Parathyroid adenoma (tissue), 2 donors: ENCODE data around the gene CXCL12.
A peak's percentile ranks its signal among the peaks of the same experiment; 100 is the strongest.

Experiments
- H2AFZ ChIP-seq: fragments of 300-600 bp; sonication (generic); one replicate; pipeline ENCODE4 v1.7.0; 2017; ENCODE audit warnings: antibody characterized with exemption, mild to moderate bottlenecking
- H3K27ac ChIP-seq: fragments of 300-600 bp; sonication (generic); one replicate; pipeline ENCODE4 v1.7.0; 2017
- H3K27me3 ChIP-seq: fragments of 300-600 bp; sonication (generic); one replicate; pipeline ENCODE4 v1.7.0; 2017; ENCODE audit warnings: low read length; ENCODE audit not compliant: control insufficient read depth, insufficient read depth
- H3K36me3 ChIP-seq: fragments of 300-600 bp; sonication (generic); one replicate; pipeline ENCODE4 v1.7.0; 2017; ENCODE audit warnings: low read length; ENCODE audit not compliant: control insufficient read depth, insufficient read depth
- H3K4me1 ChIP-seq: fragments of 300-600 bp; sonication (generic); one replicate; pipeline ENCODE4 v1.7.0; 2017; ENCODE audit warnings: control low read depth
- H3K4me2 ChIP-seq: fragments of 300-600 bp; sonication (generic); one replicate; pipeline ENCODE4 v1.7.0; 2017; ENCODE audit warnings: low read length
- H3K4me3 ChIP-seq: fragments of 300-600 bp; sonication (generic); one replicate; pipeline ENCODE4 v1.7.0; 2017; ENCODE audit warnings: low read depth, low read length
- H3K79me2 ChIP-seq: fragments of 300-600 bp; sonication (generic); one replicate; pipeline ENCODE4 v1.7.0; 2017; ENCODE audit warnings: control low read depth
- H3K9ac ChIP-seq: fragments of 300-600 bp; sonication (generic); one replicate; pipeline ENCODE4 v1.7.0; 2017; ENCODE audit warnings: mild to moderate bottlenecking
- H3K9me3 ChIP-seq: fragments of 300-600 bp; sonication (generic); one replicate; pipeline ENCODE4 v1.7.0; 2017; ENCODE audit warnings: low read length; ENCODE audit not compliant: control insufficient read depth
- TF ChIP-seq, protein P1 (sequence below): fragments of 300-600 bp; sonication (generic); IDR thresholded peaks from one replicate; pipeline ENCODE4 v1.7.0; 2017; ENCODE audit warnings: antibody characterized with exemption, mild to moderate bottlenecking
- donor health status: primary hyperparathyroidism.

Gene CXCL12

DNA sequence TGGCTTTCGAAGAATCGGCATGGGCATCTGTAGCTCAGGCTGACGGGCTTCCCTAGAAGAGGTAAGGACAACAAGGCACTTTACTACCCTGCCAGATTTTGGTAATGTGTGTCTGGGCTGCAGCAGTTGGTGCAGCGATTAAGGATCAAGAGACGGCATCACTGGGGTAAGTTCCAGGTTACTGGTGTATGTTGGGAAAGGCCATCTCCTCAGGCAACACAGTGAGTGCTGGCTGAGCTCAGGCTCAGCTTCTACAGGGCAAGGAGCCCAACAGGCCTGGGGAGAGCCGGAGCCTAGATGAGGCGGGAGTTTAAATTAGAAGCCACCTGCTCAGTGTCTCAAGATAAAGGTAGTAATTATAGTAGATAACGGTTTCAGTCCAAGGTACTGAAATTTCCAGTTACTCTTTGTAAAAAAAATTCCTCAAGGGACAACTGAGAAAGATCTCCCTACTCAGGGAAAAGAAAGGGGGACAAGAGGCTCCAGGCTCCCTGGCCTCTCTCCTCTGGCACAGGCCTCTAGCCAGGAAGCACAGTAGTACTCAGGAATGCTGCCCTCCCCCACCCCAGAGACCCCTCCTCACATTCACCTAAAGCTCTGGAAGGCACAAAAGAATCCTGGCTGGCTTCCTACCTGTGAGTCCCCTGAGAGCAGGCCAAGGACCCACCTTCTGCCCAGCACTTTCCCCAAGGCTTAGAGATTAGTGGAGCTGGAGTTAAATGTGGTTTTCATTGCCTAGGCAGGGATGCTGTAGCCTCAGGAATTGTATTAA lies 3.9 kb downstream of the CXCL12 start:
- H3K27me3 ChIP-seq: no peaks in the 10 kb centered on the region
- H3K4me3 ChIP-seq: peak overlapping the region; percentile 16
- no peaks in the 10 kb centered on the region for H3K9me3 ChIP-seq
- no peak overlapping the region for H2AFZ ChIP-seq
- H3K36me3 ChIP-seq: no peaks in the 10 kb centered on the region
- TF ChIP-seq, protein P1, sequence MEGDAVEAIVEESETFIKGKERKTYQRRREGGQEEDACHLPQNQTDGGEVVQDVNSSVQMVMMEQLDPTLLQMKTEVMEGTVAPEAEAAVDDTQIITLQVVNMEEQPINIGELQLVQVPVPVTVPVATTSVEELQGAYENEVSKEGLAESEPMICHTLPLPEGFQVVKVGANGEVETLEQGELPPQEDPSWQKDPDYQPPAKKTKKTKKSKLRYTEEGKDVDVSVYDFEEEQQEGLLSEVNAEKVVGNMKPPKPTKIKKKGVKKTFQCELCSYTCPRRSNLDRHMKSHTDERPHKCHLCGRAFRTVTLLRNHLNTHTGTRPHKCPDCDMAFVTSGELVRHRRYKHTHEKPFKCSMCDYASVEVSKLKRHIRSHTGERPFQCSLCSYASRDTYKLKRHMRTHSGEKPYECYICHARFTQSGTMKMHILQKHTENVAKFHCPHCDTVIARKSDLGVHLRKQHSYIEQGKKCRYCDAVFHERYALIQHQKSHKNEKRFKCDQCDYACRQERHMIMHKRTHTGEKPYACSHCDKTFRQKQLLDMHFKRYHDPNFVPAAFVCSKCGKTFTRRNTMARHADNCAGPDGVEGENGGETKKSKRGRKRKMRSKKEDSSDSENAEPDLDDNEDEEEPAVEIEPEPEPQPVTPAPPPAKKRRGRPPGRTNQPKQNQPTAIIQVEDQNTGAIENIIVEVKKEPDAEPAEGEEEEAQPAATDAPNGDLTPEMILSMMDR: no peak
- H3K27ac ChIP-seq: no peak overlapping the region
- peaks cover 11% of the 10 kb centered on the region for H3K4me1 ChIP-seq
- H3K9ac ChIP-seq: no peak overlapping the region
- H3K4me2 ChIP-seq: no peak overlapping the region
- H3K79me2 ChIP-seq: peaks cover 55% of the 10 kb centered on the region

DNA sequence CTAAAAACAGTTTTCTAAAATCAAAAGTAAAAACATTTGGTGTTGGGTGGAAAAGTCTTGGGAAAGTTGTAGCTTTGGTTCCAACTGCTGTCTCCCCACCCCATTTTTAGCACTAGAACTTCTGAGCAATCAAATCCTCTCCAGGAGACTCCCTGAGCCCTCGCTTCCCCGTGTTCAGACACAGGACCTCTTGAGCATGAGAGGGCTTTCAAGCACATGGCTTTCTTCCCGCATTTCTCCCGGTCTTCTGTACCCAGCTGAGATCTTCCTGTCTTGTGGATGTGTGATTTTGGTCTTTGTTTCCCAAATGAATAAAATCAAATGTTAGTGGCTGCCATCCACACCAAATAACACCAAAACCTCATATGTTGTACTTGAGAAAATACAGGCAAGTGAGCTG lies 5.0 kb downstream of the CXCL12 start:
- Histone ChIP-seq H2AFZ (no peak overlapping the region), H3K9me3 (no peaks in the 10 kb centered on the region), H3K36me3 (no peaks in the 10 kb centered on the region), H3K27me3 (no peaks in the 10 kb centered on the region), H3K4me3 (no peak overlapping the region), H3K27ac (no peak overlapping the region), H3K79me2 (peaks cover 46% of the 10 kb centered on the region), H3K9ac (no peak overlapping the region), H3K4me1 (peaks cover 11% of the 10 kb centered on the region), H3K4me2 (no peak overlapping the region)
- TF ChIP-seq, protein P1: no peak

DNA sequence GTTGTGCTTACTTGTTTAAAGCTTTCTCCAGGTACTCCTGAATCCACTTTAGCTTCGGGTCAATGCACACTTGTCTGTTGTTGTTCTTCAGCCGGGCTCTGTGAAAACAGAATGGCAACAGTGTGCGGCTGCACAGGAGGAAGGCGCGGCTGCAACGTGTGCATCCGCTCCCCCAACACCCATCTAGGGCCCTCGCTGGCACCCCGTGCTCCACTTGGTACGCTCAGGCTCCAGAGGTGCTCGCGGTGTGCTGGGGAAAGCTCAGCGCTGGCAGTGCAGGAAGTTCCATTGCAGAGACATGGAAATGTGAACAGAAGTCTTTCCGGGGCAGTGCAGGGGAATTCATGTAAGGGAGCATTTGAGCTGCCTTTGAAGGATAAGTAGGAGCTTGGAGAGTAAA lies 6.3 kb downstream of the CXCL12 start:
- no peak overlapping the region for H3K4me2 ChIP-seq
- no peak overlapping the region for H3K27ac ChIP-seq
- peaks cover 41% of the 10 kb centered on the region for H3K79me2 ChIP-seq
- no peaks in the 10 kb centered on the region for H3K9me3 ChIP-seq
- no peak overlapping the region for H3K4me3 ChIP-seq
- no peak overlapping the region for H2AFZ ChIP-seq
- no peaks in the 10 kb centered on the region for H3K36me3 ChIP-seq
- H3K4me1 ChIP-seq: peaks cover 11% of the 10 kb centered on the region
- TF ChIP-seq, protein P1: no peak
- no peak overlapping the region for H3K9ac ChIP-seq
- no peaks in the 10 kb centered on the region for H3K27me3 ChIP-seq

DNA sequence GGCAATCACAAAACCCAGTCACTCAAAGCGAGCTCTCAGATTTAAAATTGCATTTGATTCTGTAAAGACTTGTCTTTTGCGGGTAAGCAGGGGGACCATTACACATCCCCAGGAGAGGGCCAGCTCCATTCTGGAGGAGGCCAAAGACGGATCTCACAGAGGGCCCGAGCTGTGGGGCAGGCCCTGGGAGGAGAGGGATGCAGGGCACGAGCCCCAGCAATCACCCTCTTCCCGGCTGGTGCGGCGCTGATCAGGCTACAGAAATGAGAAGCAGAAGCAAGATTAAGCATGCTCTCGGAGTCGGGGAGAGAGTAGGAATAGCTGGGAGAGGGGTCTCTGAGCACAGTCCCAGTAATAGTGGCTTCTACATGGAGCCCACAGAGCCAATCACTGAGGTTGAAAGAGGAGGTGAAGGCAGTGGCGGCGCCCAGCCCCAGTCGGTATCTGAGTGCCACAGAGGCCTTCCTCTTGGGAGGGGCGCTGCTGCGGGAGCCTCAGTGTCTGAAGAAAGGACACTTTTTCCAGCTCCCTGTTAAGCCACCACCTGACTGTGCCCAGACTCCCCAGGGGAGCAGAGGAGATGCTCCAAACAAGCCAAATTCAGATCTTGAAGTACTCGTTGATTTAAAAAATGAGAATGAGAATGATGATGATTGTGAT lies 7.1 kb downstream of the CXCL12 start:
- TF ChIP-seq, protein P1: no peak
- H3K79me2 ChIP-seq: peaks cover 32% of the 10 kb centered on the region

More for the DNA sequence above, 7.1 kb downstream of the CXCL12 start:
- Histone ChIP-seq H3K4me3 (no peak overlapping the region), H2AFZ (no peak overlapping the region), H3K4me1 (peaks cover 11% of the 10 kb centered on the region), H3K36me3 (no peaks in the 10 kb centered on the region), H3K27me3 (no peaks in the 10 kb centered on the region), H3K27ac (no peak overlapping the region), H3K4me2 (no peak overlapping the region), H3K9me3 (no peaks in the 10 kb centered on the region), H3K9ac (no peak overlapping the region)
